ENCODE measurements around the gene PDCL3.

GRCh38 chr2:100554798-100555407, 7.9 kb upstream of the PDCL3 start:
- TF ChIP-seq CTCF (IDR thresholded peaks at IDR 0.05): no peak
- TF ChIP-seq POLR2A (IDR thresholded peaks at IDR 0.05): no peak
